Activated T-helper 1 cell treated with anti-CD3 and anti-CD28 coated beads, Interleukin-12 subunit alpha, Interleukin-12 subunit beta, Interleukin-2, Interleukin-4 antibody, amounts not matched to agents 30 ng/mL and 10 ng/mL and 1 ng/mL, durations not matched to agents 14 hours and 24 hours and 36 hours (primary cell): ENCODE results near the gene WRAP73. TPM values are rescaled to one million over a fixed set of nuclear protein-coding genes. Genes with fewer than 3 reads are reported as not detected.

Experiments
- DNase-seq: peaks from one replicate; pipeline ENCODE4 v3.0.0; 2021; ENCODE audit warnings: low spot score
- H3K27ac Mint-ChIP-seq: one replicate; pipeline ENCODE4 v1.8.0; 2021; ENCODE audit warnings: mild to moderate bottlenecking, mixed read lengths
- H3K27me3 Mint-ChIP-seq: one replicate; pipeline ENCODE4 v1.8.0; 2022; ENCODE audit warnings: mild to moderate bottlenecking, moderate library complexity, mixed read lengths; ENCODE audit not compliant: insufficient read depth
- H3K36me3 Mint-ChIP-seq: one replicate; pipeline ENCODE4 v1.8.0; 2021; ENCODE audit warnings: low read depth, mixed read lengths
- H3K4me1 Mint-ChIP-seq: one replicate; pipeline ENCODE4 v1.8.0; 2021; ENCODE audit warnings: low read depth, mixed read lengths
- H3K4me3 Mint-ChIP-seq: one replicate; pipeline ENCODE4 v1.8.0; 2021; ENCODE audit warnings: mild to moderate bottlenecking, moderate library complexity, mixed read lengths
- H3K9me3 Mint-ChIP-seq: one replicate; pipeline ENCODE4 v1.8.0; 2021; ENCODE audit warnings: mixed read lengths
- intact Hi-C: fragments of 100-400 bp; cut with micrococcal nuclease; formaldehyde crosslinking; loops from one replicate; pipeline ENCODE4 v1.15.1; 2024
- total RNA-seq: library from RNA; stranded (reverse); gene quantifications from 2 replicates; pipeline ENCODE4 v1.2.3, GENCODE V29; 2022

Gene WRAP73
- total RNA-seq, result 44.9 and 45.5 TPM in 2 replicates

GRCh38 chr1:3649342-3650247 lies at the start of gene WRAP73:
Gene WRAP73, minus strand, starts transcription at chr1:3650103. Its CDS starts 104 bp downstream, at chr1:3649999.
- peak; percentile 86 for DNase-seq
- intact Hi-C loops, result loop anchor here (1.0 to 2.0 kb wide), 5 partner anchors 25 to 251 kb away; partner anchors contain the start of genes C1orf174, CEP104, DFFB and LRRC47
- Mint-ChIP-seq H3K9me3 (no peaks in the 10 kb centered on the region), H3K4me1 (peaks cover 23% of the 10 kb centered on the region), H3K27ac (peak within 1 kb of the TSS; percentile 58), H3K27me3 (peaks cover 25% of the 10 kb centered on the region), H3K4me3 (peak within 1 kb of the TSS; percentile 84), H3K36me3 (peaks cover 10% of the 10 kb centered on the region)

GRCh38 chr1:3699596-3699995 lies 49.7 kb upstream of the WRAP73 start:
- H3K4me3 Mint-ChIP-seq, result no peak overlapping the region
- no peak for DNase-seq
- no peaks in the 10 kb centered on the region for H3K9me3 Mint-ChIP-seq
- H3K36me3 Mint-ChIP-seq, result no peaks in the 10 kb centered on the region
- H3K27me3 Mint-ChIP-seq, result no peaks in the 10 kb centered on the region
- H3K4me1 Mint-ChIP-seq, result no peaks in the 10 kb centered on the region
- no peak overlapping the region for H3K27ac Mint-ChIP-seq
- intact Hi-C loops, result no loop called here

GRCh38 chr1:3698660-3699408 lies 48.9 kb upstream of the WRAP73 start:
- Mint-ChIP-seq H3K36me3 (no peaks in the 10 kb centered on the region), H3K27me3 (no peaks in the 10 kb centered on the region), H3K4me3 (no peak overlapping the region), H3K27ac (no peak overlapping the region), H3K9me3 (no peaks in the 10 kb centered on the region), H3K4me1 (no peaks in the 10 kb centered on the region)
- no peak for DNase-seq
- intact Hi-C loops, result no loop called here

GRCh38 chr1:3697810-3698209 lies 47.9 kb upstream of the WRAP73 start:
- Mint-ChIP-seq H3K27me3 (no peaks in the 10 kb centered on the region), H3K27ac (no peak overlapping the region), H3K36me3 (no peaks in the 10 kb centered on the region), H3K4me1 (no peaks in the 10 kb centered on the region), H3K9me3 (no peaks in the 10 kb centered on the region), H3K4me3 (no peak overlapping the region)
- no peak for DNase-seq
- intact Hi-C loops, result no loop called here

- H3K27me3 Mint-ChIP-seq, result no peaks in the 10 kb centered on the region
- no peak overlapping the region for H3K4me3 Mint-ChIP-seq
- no peak overlapping the region for H3K27ac Mint-ChIP-seq
- no peaks in the 10 kb centered on the region for H3K4me1 Mint-ChIP-seq
- no peak for DNase-seq
- H3K9me3 Mint-ChIP-seq, result no peaks in the 10 kb centered on the region
- H3K36me3 Mint-ChIP-seq, result no peaks in the 10 kb centered on the region
- intact Hi-C loops, result no loop called here
Measured at GRCh38 chr1:3697104-3697503, 47.2 kb upstream of the WRAP73 start.

- H3K27ac Mint-ChIP-seq, result no peak overlapping the region
- no peak overlapping the region for H3K4me3 Mint-ChIP-seq
- H3K27me3 Mint-ChIP-seq, result no peaks in the 10 kb centered on the region
- H3K9me3 Mint-ChIP-seq, result no peaks in the 10 kb centered on the region
- intact Hi-C loops, result no loop called here
- no peaks in the 10 kb centered on the region for H3K4me1 Mint-ChIP-seq
- no peaks in the 10 kb centered on the region for H3K36me3 Mint-ChIP-seq
- no peak for DNase-seq
Measured at GRCh38 chr1:3696689-3697088, 46.8 kb upstream of the WRAP73 start.

- no peak overlapping the region for H3K27ac Mint-ChIP-seq
- H3K9me3 Mint-ChIP-seq, result no peaks in the 10 kb centered on the region
- H3K27me3 Mint-ChIP-seq, result no peaks in the 10 kb centered on the region
- DNase-seq, result no peak
- no peak overlapping the region for H3K4me3 Mint-ChIP-seq
- no peaks in the 10 kb centered on the region for H3K36me3 Mint-ChIP-seq
- H3K4me1 Mint-ChIP-seq, result no peaks in the 10 kb centered on the region
- intact Hi-C loops, result no loop called here
Measured at GRCh38 chr1:3695326-3696217, 45.7 kb upstream of the WRAP73 start.

GRCh38 chr1:3693321-3693720 lies 43.4 kb upstream of the WRAP73 start:
- Mint-ChIP-seq H3K27ac (no peak overlapping the region), H3K4me3 (no peak overlapping the region), H3K4me1 (no peaks in the 10 kb centered on the region), H3K36me3 (no peaks in the 10 kb centered on the region), H3K9me3 (no peaks in the 10 kb centered on the region), H3K27me3 (no peaks in the 10 kb centered on the region)
- intact Hi-C loops, result no loop called here
- DNase-seq, result no peak

- no peaks in the 10 kb centered on the region for H3K9me3 Mint-ChIP-seq
- no peak for DNase-seq
- H3K4me1 Mint-ChIP-seq, result no peaks in the 10 kb centered on the region
- no peaks in the 10 kb centered on the region for H3K36me3 Mint-ChIP-seq
- no peak overlapping the region for H3K27ac Mint-ChIP-seq
- intact Hi-C loops, result no loop called here
- H3K27me3 Mint-ChIP-seq, result no peaks in the 10 kb centered on the region
- no peak overlapping the region for H3K4me3 Mint-ChIP-seq
Measured at GRCh38 chr1:3692598-3692997, 42.7 kb upstream of the WRAP73 start.

GRCh38 chr1:3691421-3692204 lies 41.7 kb upstream of the WRAP73 start:
- Mint-ChIP-seq H3K36me3 (no peaks in the 10 kb centered on the region), H3K4me3 (no peak overlapping the region), H3K9me3 (no peaks in the 10 kb centered on the region), H3K27me3 (no peaks in the 10 kb centered on the region), H3K4me1 (no peaks in the 10 kb centered on the region), H3K27ac (no peak overlapping the region)
- DNase-seq, result no peak
- intact Hi-C loops, result no loop called here

- Mint-ChIP-seq H3K9me3 (no peaks in the 10 kb centered on the region), H3K4me1 (no peaks in the 10 kb centered on the region), H3K27me3 (no peaks in the 10 kb centered on the region), H3K27ac (no peak overlapping the region), H3K4me3 (no peak overlapping the region), H3K36me3 (no peaks in the 10 kb centered on the region)
- intact Hi-C loops, result no loop called here
- no peak for DNase-seq
Measured at GRCh38 chr1:3690282-3691065, 40.6 kb upstream of the WRAP73 start.
